Measurements from ENCODE around the gene ANAPC13. TPM values are rescaled to one million over a fixed set of nuclear protein-coding genes. Genes with fewer than 3 reads are reported as not detected.
A peak's percentile ranks its signal among the peaks of the same experiment; 100 is the strongest.

Gene ANAPC13
- total and polyA plus RNA-seq, 10 of the 15 experiments (the other 5 are each of a cell fraction or from before 2014, with no cell fraction given): 34.9 to 139 (median 83.0) TPM

DNA sequence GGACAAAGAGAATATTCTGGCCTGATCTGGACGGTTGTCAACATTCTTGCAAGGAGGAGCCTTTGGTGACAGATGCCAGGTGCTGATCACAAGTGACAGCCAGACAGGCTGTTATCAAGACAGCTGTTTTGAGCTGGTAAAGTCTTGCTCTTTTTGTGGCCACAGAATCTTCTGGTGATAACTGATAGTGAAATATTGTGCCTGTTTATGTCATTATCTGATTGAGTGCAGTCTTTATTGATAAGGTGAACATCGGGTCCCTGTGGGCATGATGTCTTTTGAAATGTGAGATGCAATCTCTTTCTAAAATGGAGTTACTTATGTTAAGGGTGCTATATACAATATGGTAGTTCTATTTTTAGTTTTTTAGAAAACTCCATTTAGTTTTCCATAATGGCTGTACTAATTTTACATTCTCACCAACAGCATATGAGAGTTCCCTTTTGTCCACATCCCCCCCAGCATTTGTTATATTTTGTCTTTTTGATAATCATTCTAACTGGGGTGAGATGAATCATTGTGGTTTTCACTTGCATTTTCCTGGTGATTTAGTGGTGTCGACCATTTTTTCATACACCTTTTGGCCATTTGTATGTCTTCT lies 10.8 kb upstream of the ANAPC13 start:
- 44% methylated on average over 3 of the region's 3 CpGs for WGBS (ENCODE audit: insufficient coverage, insufficient replicate concordance, low lambda C conversion rate, missing lambda C conversion rate)
- ChIA-PET CTCF (no interaction called here), RAD21 (ENCODE audit: unreplicated experiment) (no interaction called here), POLR2A (no interaction called here), SMC1A (ENCODE audit: uncharacterized antibody, unreplicated experiment) (interaction anchor here (1.1 kb wide), 1 partner anchor 10 kb away, joined by 3 read pairs; no protein-coding TSS in a partner anchor)
- no peak overlapping the region for H3K9ac ChIP-seq (ENCODE audit: control insufficient read depth, insufficient read depth, low read length)
- BruUV-seq (replicated peaks): no TSS peak
- in situ Hi-C loops (cut with MboI): loop anchor here (25.0 kb wide), 1 partner anchor 1034 kb away; no protein-coding TSS in a partner anchor
- ATAC-seq (peak; percentile 71), FAIRE-seq (no peak), DNase-seq (ENCODE audit: low read depth, low spot score) (no peak)
- no peaks in the 10 kb centered on the region for H3K27me3 ChIP-seq (replicated peaks in 1 of 2; ENCODE audit: control insufficient read depth in 2 of 2, insufficient read depth in 2 of 2, low read length in 1 of 2)
- H3K36me3 ChIP-seq (ENCODE audit: control insufficient read depth in 2 of 2, insufficient read depth in 2 of 2, low read length in 1 of 2): peaks cover 0 to 4% of the 10 kb centered on the region in 2 experiments; a peak in 1 of 4 replicates
- H3K4me3 ChIP-seq: no peak overlapping the region
- H2AFZ ChIP-seq (ENCODE audit: control insufficient read depth, low read depth, low read length): no peak overlapping the region
- H3K79me2 ChIP-seq (ENCODE audit: control insufficient read depth, insufficient read depth, low read length): peaks cover 7% of the 10 kb centered on the region
- no peaks in the 10 kb centered on the region; the same call in none of the 3 replicates for H3K9me3 ChIP-seq (replicated peaks; ENCODE audit: control insufficient read depth, insufficient read depth, low read length)
- intact Hi-C loops (cut with micrococcal nuclease; ENCODE audit: unreplicated experiment): no loop called here
- H3K4me2 ChIP-seq (ENCODE audit: control insufficient read depth, insufficient read depth): no peak overlapping the region
- H3K4me1 ChIP-seq (ENCODE audit: control insufficient read depth, insufficient read depth, low read length): peaks cover 6% of the 10 kb centered on the region; the same call in 1 of the 2 replicates
- H3K27ac ChIP-seq (ENCODE audit: control insufficient read depth, insufficient read depth): no peak overlapping the region
- no peaks in the 10 kb centered on the region for H4K20me1 ChIP-seq (ENCODE audit: control insufficient read depth, insufficient read depth)
- TF ChIP-seq ZNF217 (IDR thresholded peaks at IDR 0.05) (no peak), BRCA1 (IDR thresholded peaks at IDR 0.05; ENCODE audit: low read depth, low read length) (no peak), ZNF622 (IDR thresholded peaks at IDR 0.05) (no peak), SUPT20H (IDR thresholded peaks at IDR 0.05; ENCODE audit: borderline replicate concordance, control insufficient read depth, low read depth, low read length) (no peak), STAT1 (conservative IDR thresholded peaks at IDR 0.05) (no peak), RELA (IDR thresholded peaks at IDR 0.05; ENCODE audit: borderline replicate concordance, partially characterized antibody) (no peak), TCF12 (IDR thresholded peaks at IDR 0.05; ENCODE audit: low read depth, low read length) (0 out of 2 replicates have a peak, but pooled peaks have one; percentile 17), ZZZ3 (IDR thresholded peaks at IDR 0.05; ENCODE audit: control insufficient read depth, insufficient read length, low read depth) (no peak), PAX8 (IDR thresholded peaks at IDR 0.05) (no peak), RUNX3 (IDR thresholded peaks at IDR 0.05; ENCODE audit: low read length) (peak; percentile 89), CBFB (IDR thresholded peaks at IDR 0.05; ENCODE audit: low read depth) (peak; percentile 51; the same call in 1 of the 2 replicates), EED (IDR thresholded peaks at IDR 0.05; ENCODE audit: low read depth) (no peak), CHD4 (IDR thresholded peaks at IDR 0.05) (no peak), EGR1 (IDR thresholded peaks at IDR 0.05; ENCODE audit: borderline replicate concordance in 1 of 2, low read depth in 2 of 2, low read length in 2 of 2) (no peak), RBBP5 (conservative IDR thresholded peaks at IDR 0.05) (no peak), RCOR1 (conservative IDR thresholded peaks at IDR 0.05; ENCODE audit: low read depth, low read length) (no peak), JUNB (IDR thresholded peaks at IDR 0.05) (peak; percentile 69), IKZF2 (IDR thresholded peaks at IDR 0.05) (0 out of 4 replicates have a peak, but pooled peaks have one; percentile 13 to 17)
- TF ChIP-seq, protein P1, sequence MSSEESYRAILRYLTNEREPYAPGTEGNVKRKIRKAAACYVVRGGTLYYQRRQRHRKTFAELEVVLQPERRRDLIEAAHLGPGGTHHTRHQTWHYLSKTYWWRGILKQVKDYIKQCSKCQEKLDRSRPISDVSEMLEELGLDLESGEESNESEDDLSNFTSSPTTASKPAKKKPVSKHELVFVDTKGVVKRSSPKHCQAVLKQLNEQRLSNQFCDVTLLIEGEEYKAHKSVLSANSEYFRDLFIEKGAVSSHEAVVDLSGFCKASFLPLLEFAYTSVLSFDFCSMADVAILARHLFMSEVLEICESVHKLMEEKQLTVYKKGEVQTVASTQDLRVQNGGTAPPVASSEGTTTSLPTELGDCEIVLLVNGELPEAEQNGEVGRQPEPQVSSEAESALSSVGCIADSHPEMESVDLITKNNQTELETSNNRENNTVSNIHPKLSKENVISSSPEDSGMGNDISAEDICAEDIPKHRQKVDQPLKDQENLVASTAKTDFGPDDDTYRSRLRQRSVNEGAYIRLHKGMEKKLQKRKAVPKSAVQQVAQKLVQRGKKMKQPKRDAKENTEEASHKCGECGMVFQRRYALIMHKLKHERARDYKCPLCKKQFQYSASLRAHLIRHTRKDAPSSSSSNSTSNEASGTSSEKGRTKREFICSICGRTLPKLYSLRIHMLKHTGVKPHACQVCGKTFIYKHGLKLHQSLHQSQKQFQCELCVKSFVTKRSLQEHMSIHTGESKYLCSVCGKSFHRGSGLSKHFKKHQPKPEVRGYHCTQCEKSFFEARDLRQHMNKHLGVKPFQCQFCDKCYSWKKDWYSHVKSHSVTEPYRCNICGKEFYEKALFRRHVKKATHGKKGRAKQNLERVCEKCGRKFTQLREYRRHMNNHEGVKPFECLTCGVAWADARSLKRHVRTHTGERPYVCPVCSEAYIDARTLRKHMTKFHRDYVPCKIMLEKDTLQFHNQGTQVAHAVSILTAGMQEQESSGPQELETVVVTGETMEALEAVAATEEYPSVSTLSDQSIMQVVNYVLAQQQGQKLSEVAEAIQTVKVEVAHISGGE (CRISPR knock-in tag; IDR thresholded peaks at IDR 0.05): no peak
- TF ChIP-seq, protein P2, sequence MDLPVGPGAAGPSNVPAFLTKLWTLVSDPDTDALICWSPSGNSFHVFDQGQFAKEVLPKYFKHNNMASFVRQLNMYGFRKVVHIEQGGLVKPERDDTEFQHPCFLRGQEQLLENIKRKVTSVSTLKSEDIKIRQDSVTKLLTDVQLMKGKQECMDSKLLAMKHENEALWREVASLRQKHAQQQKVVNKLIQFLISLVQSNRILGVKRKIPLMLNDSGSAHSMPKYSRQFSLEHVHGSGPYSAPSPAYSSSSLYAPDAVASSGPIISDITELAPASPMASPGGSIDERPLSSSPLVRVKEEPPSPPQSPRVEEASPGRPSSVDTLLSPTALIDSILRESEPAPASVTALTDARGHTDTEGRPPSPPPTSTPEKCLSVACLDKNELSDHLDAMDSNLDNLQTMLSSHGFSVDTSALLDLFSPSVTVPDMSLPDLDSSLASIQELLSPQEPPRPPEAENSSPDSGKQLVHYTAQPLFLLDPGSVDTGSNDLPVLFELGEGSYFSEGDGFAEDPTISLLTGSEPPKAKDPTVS (IDR thresholded peaks at IDR 0.05; ENCODE audit: low read depth, low read length): no peak
- TF ChIP-seq, protein P3, sequence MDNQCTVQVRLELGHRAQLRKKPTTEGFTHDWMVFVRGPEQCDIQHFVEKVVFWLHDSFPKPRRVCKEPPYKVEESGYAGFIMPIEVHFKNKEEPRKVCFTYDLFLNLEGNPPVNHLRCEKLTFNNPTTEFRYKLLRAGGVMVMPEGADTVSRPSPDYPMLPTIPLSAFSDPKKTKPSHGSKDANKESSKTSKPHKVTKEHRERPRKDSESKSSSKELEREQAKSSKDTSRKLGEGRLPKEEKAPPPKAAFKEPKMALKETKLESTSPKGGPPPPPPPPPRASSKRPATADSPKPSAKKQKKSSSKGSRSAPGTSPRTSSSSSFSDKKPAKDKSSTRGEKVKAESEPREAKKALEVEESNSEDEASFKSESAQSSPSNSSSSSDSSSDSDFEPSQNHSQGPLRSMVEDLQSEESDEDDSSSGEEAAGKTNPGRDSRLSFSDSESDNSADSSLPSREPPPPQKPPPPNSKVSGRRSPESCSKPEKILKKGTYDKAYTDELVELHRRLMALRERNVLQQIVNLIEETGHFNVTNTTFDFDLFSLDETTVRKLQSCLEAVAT (IDR thresholded peaks at IDR 0.05): no peak
